DND-41 (cell line): ENCODE data around the gene NRDE2.

Experiments
- ATAC-seq: fragments of 200-7000 bp; cut with Tn5 transposase; 3 replicates; pipeline ENCODE4 v1.9.1; 2021; ENCODE audit warnings: low read depth; ENCODE audit not compliant: insufficient read depth
- DNase-seq: peaks from one replicate; pipeline ENCODE4 v3.0.0-alpha.2; 2020
- H2AFZ ChIP-seq: 2 replicates; pipeline ENCODE4 v1.6.0; 2012; ENCODE audit warnings: low read depth, low read length
- H3K27ac ChIP-seq: 2 replicates; pipeline ENCODE4 v1.5.1; 2012; ENCODE audit warnings: low read length, inconsistent platforms
- H3K27me3 ChIP-seq: fragments of 200-600 bp; sonication (generic); 2 replicates; pipeline ENCODE4 v1.6.0; 2012; ENCODE audit warnings: low read length, mild to moderate bottlenecking, inconsistent platforms; ENCODE audit not compliant: insufficient read depth, poor library complexity
- H3K36me3 ChIP-seq: 2 replicates; pipeline ENCODE4 v1.5.1; 2012; ENCODE audit warnings: low read length, inconsistent platforms; ENCODE audit not compliant: insufficient read depth
- H3K4me1 ChIP-seq: 2 replicates; pipeline ENCODE4 v1.5.1; 2012; ENCODE audit warnings: mild to moderate bottlenecking, low read length; ENCODE audit not compliant: insufficient read depth
- H3K4me2 ChIP-seq: 2 replicates; pipeline ENCODE4 v1.6.0; 2012; ENCODE audit warnings: mild to moderate bottlenecking, moderate library complexity, low read length, inconsistent platforms; ENCODE audit not compliant: insufficient read depth
- H3K4me3 ChIP-seq, 2 experiments: fragments of 200-600 bp in 1 of 2; shearing (Covaris generic) in 1 of 2; 2 replicates each; pipeline ENCODE4 v1.5.1; 2012 to 2016; ENCODE audit warnings: inconsistent platforms in 2 of 2, low read length in 2 of 2, mild to moderate bottlenecking in 2 of 2, low read depth in 1 of 2, moderate library complexity in 1 of 2
- H3K79me2 ChIP-seq: 2 replicates; pipeline ENCODE4 v1.6.0; 2012; ENCODE audit warnings: low read length, inconsistent platforms; ENCODE audit not compliant: insufficient read depth
- H3K9ac ChIP-seq: 2 replicates; pipeline ENCODE4 v1.6.0; 2012; ENCODE audit warnings: low read depth, mild to moderate bottlenecking, inconsistent platforms, low read length, moderate library complexity
- H3K9me3 ChIP-seq: 2 replicates; pipeline ENCODE4 v1.5.1; 2012; ENCODE audit warnings: low read length, moderate library complexity, mild to moderate bottlenecking, inconsistent platforms; ENCODE audit not compliant: insufficient read depth, severe bottlenecking
- H4K20me1 ChIP-seq: 2 replicates; pipeline ENCODE4 v1.6.0; 2012; ENCODE audit warnings: low read length; ENCODE audit not compliant: insufficient read depth
- EZH2 ChIP-seq: IDR thresholded peaks from 3 replicates; pipeline ENCODE4 v1.6.1; 2012; ENCODE audit warnings: borderline replicate concordance, low read depth, mild to moderate bottlenecking, moderate library complexity, low read length, inconsistent platforms; ENCODE audit not compliant: severe bottlenecking
- TF ChIP-seq, protein P1 (sequence below): IDR thresholded peaks from 2 replicates; pipeline ENCODE4 v1.5.1; 2012; ENCODE audit warnings: borderline replicate concordance, low read length, moderate library complexity, mild to moderate bottlenecking; ENCODE audit not compliant: poor library complexity, severe bottlenecking; ENCODE audit errors: extremely low read depth

The NRDE2 gene

GRCh38 chr14:90300611-90301047, 31.1 kb downstream of the NRDE2 start:
- DNase-seq = no peak
- H3K27ac ChIP-seq = no peak overlapping the region
- H3K36me3 ChIP-seq = peaks cover 81% of the 10 kb centered on the region
- no peaks in the 10 kb centered on the region for H3K27me3 ChIP-seq
- no peaks in the 10 kb centered on the region for H3K79me2 ChIP-seq
- H3K4me3 ChIP-seq = no peak overlapping the region
- H3K9me3 ChIP-seq = no peaks in the 10 kb centered on the region
- no peaks in the 10 kb centered on the region for H3K4me1 ChIP-seq
- H3K4me2 ChIP-seq = no peak overlapping the region
- H2AFZ ChIP-seq = no peak overlapping the region
- H3K9ac ChIP-seq = no peak overlapping the region
- ATAC-seq = peak; percentile 29; the same call in 2 of the 3 replicates
- TF ChIP-seq, protein P1, sequence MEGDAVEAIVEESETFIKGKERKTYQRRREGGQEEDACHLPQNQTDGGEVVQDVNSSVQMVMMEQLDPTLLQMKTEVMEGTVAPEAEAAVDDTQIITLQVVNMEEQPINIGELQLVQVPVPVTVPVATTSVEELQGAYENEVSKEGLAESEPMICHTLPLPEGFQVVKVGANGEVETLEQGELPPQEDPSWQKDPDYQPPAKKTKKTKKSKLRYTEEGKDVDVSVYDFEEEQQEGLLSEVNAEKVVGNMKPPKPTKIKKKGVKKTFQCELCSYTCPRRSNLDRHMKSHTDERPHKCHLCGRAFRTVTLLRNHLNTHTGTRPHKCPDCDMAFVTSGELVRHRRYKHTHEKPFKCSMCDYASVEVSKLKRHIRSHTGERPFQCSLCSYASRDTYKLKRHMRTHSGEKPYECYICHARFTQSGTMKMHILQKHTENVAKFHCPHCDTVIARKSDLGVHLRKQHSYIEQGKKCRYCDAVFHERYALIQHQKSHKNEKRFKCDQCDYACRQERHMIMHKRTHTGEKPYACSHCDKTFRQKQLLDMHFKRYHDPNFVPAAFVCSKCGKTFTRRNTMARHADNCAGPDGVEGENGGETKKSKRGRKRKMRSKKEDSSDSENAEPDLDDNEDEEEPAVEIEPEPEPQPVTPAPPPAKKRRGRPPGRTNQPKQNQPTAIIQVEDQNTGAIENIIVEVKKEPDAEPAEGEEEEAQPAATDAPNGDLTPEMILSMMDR = no peak
- no peak for TF ChIP-seq EZH2
- H4K20me1 ChIP-seq = no peaks in the 10 kb centered on the region

DNA sequence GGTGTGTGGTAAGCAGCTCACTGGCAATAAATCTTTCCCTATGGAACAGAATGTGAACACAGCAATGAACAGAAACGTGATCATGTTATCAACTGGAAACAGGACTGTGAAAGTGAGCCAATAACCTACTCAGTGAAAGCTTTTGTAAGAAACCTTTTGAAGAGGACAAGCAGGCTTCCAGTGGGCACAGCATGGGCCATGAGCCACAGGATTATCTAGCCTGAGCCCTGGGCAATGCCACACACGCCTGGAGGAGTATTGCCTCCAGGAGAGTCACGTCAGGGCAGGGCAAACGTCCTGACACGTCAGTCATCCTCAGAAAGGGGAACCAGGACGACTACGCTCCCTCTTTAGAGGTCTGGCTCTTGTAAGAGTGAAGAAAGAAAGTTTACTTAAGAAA, 32.3 kb downstream of the NRDE2 start:
- TF ChIP-seq, protein P1 = no peak
- TF ChIP-seq EZH2 = no peak
- peaks cover 80% of the 10 kb centered on the region for H3K36me3 ChIP-seq
- H3K4me1 ChIP-seq = no peaks in the 10 kb centered on the region
- no peak overlapping the region for H3K4me3 ChIP-seq
- H2AFZ ChIP-seq = no peak overlapping the region
- ATAC-seq (no peak), DNase-seq (no peak)
- H4K20me1 ChIP-seq = no peaks in the 10 kb centered on the region
- H3K4me2 ChIP-seq = no peak overlapping the region
- no peaks in the 10 kb centered on the region for H3K79me2 ChIP-seq
- H3K9ac ChIP-seq = no peak overlapping the region
- no peak overlapping the region for H3K27ac ChIP-seq
- no peaks in the 10 kb centered on the region for H3K27me3 ChIP-seq
- no peaks in the 10 kb centered on the region for H3K9me3 ChIP-seq

GRCh38 chr14:90297876-90298629, 33.7 kb downstream of the NRDE2 start:
- no peak overlapping the region for H2AFZ ChIP-seq
- no peak overlapping the region for H3K4me3 ChIP-seq
- H3K36me3 ChIP-seq = peaks cover 76% of the 10 kb centered on the region
- H3K27me3 ChIP-seq = no peaks in the 10 kb centered on the region
- DNase-seq (no peak), ATAC-seq (no peak)
- no peaks in the 10 kb centered on the region for H3K4me1 ChIP-seq
- H3K9ac ChIP-seq = no peak overlapping the region
- TF ChIP-seq, protein P1 = no peak
- TF ChIP-seq EZH2 = no peak
- H3K27ac ChIP-seq = no peak overlapping the region
- no peak overlapping the region for H3K4me2 ChIP-seq
- H3K79me2 ChIP-seq = no peaks in the 10 kb centered on the region
- H3K9me3 ChIP-seq = no peaks in the 10 kb centered on the region
- no peaks in the 10 kb centered on the region for H4K20me1 ChIP-seq
